Keratinocyte (primary cell): ENCODE measurements around the gene GFRA4. TPM values are rescaled to one million over a fixed set of nuclear protein-coding genes. Genes with fewer than 3 reads are reported as not detected.

Source experiments
- DNase-seq: peaks from one replicate; pipeline ENCODE4 v3.0.0-alpha.2; 2011; ENCODE audit warnings: low read depth, missing footprints, low spot score
- FAIRE-seq: peaks from 2 replicates; lab custom pipeline; 2011; peaks lifted over from hg19 to GRCh38; lab: Jason Lieb, UNC
- H2AFZ ChIP-seq: 2 replicates; pipeline ENCODE4 v1.6.0; 2012; ENCODE audit warnings: low read length, control low read depth, inconsistent platforms; ENCODE audit not compliant: control insufficient read depth
- H3K27ac ChIP-seq: 2 replicates; pipeline ENCODE4 v1.5.1; 2011; ENCODE audit warnings: low read length; ENCODE audit not compliant: control insufficient read depth, insufficient read depth
- H3K27me3 ChIP-seq: 3 replicates; pipeline ENCODE4 v1.6.0; 2011; ENCODE audit warnings: low read length; ENCODE audit not compliant: control insufficient read depth, insufficient read depth; ENCODE audit errors: extremely low read depth
- H3K36me3 ChIP-seq, 2 experiments: 2 replicates in 1 of 2; 3 replicates in 1 of 2; pipeline ENCODE4 v1.5.1; 2011; ENCODE audit warnings: low read length in 2 of 2, mild to moderate bottlenecking in 1 of 2; ENCODE audit not compliant: control insufficient read depth in 2 of 2, insufficient read depth in 2 of 2; ENCODE audit errors: extremely low read depth in 1 of 2
- H3K4me1 ChIP-seq: 3 replicates; pipeline ENCODE4 v1.5.1; 2011; ENCODE audit warnings: low read length; ENCODE audit not compliant: control insufficient read depth, insufficient read depth; ENCODE audit errors: extremely low read depth
- H3K4me2 ChIP-seq: 3 replicates; pipeline ENCODE4 v1.6.0; 2011; ENCODE audit warnings: low read depth, low read length; ENCODE audit not compliant: control insufficient read depth, insufficient read depth; ENCODE audit errors: extremely low read depth
- H3K4me3 ChIP-seq, 3 experiments: fragments of 200-600 bp in 1 of 3; sonication (generic) in 1 of 3; 2 replicates in 2 of 3; 3 replicates in 1 of 3; pipeline ENCODE4 v1.5.1; 2011 to 2016; ENCODE audit warnings: low read length in 3 of 3, mild to moderate bottlenecking in 3 of 3, control low read depth in 2 of 3, inconsistent platforms in 1 of 3, low read depth in 1 of 3, mixed read lengths in 1 of 3, mixed run types in 1 of 3, moderate library complexity in 1 of 3; ENCODE audit not compliant: control insufficient read depth in 2 of 3, insufficient read depth in 2 of 3; ENCODE audit errors: extremely low read depth in 1 of 3
- H3K79me2 ChIP-seq: 2 replicates; pipeline ENCODE4 v1.6.0; 2012; ENCODE audit warnings: low read length; ENCODE audit not compliant: control insufficient read depth, insufficient read depth
- H3K9ac ChIP-seq: 3 replicates; pipeline ENCODE4 v1.6.0; 2011; ENCODE audit warnings: low read length; ENCODE audit not compliant: control insufficient read depth, insufficient read depth; ENCODE audit errors: extremely low read depth
- H3K9me1 ChIP-seq: 3 replicates; pipeline ENCODE4 v1.6.0; 2011; ENCODE audit warnings: low read length; ENCODE audit not compliant: control insufficient read depth, insufficient read depth; ENCODE audit errors: extremely low read depth
- H3K9me3 ChIP-seq: 2 replicates; pipeline ENCODE4 v1.5.1; 2012; ENCODE audit warnings: low read depth, low read length; ENCODE audit not compliant: control insufficient read depth
- H4K20me1 ChIP-seq: 3 replicates; pipeline ENCODE4 v1.6.0; 2011; ENCODE audit warnings: low read length; ENCODE audit not compliant: control insufficient read depth, insufficient read depth; ENCODE audit errors: extremely low read depth
- CTCF ChIP-seq, 3 experiments: IDR thresholded peaks in 1 of 3; conservative IDR thresholded peaks in 1 of 3; optimal IDR thresholded peaks in 1 of 3; 2 replicates in 2 of 3; 3 replicates in 1 of 3; pipeline versions ENCODE3 to v1.5.1; 2011; ENCODE audit warnings: low read length in 3 of 3, mild to moderate bottlenecking in 3 of 3, moderate library complexity in 2 of 3, control low read depth in 1 of 3, inconsistent platforms in 1 of 3; ENCODE audit not compliant: insufficient read depth in 2 of 3; ENCODE audit errors: extremely low read depth in 1 of 3
- EZH2 ChIP-seq: IDR thresholded peaks from one replicate; pipeline ENCODE4 v1.6.1; 2012; ENCODE audit warnings: inconsistent platforms, mild to moderate bottlenecking, low read length, moderate library complexity
- dilution Hi-C: fragments of 300-500 bp; cut with MboI; formaldehyde crosslinking; loops from one replicate; pipeline ENCODE4 v1.7.0; 2020; ENCODE audit warnings: low sequenced_read_pairs; ENCODE audit not compliant: extremely low pct_ligation_motif_present
- polyA plus RNA-seq, 5 experiments: library from polyadenylated mRNA; depleted of rRNA in 3 of 5; stranded (reverse) in 3 of 5; stranded (forward) in 1 of 5; unstranded in 1 of 5; fragments of >200 nt; gene quantifications; 1 replicate in 1 of 5; 2 replicates in 3 of 5; 3 replicates in 1 of 5; pipeline versions ENCODE4 v1.2.1 to v1.2.3, GENCODE V29; 2011 to 2012; ENCODE audit warnings: missing spikeins in 2 of 5, low read depth in 1 of 5, low replicate concordance in 1 of 5

GFRA4 gene
- polyA plus RNA-seq, 1 donor (not counting 4 experiments of a cell fraction or from before 2014, with no cell fraction given) = not detected

GRCh38 chr20:3622406-3622805 is 40.8 kb downstream of the GFRA4 start:
- no peaks in the 10 kb centered on the region for H3K27me3 ChIP-seq
- no peak overlapping the region for H3K9ac ChIP-seq
- no peak overlapping the region for H3K4me2 ChIP-seq
- no peaks in the 10 kb centered on the region for H3K4me1 ChIP-seq
- no peaks in the 10 kb centered on the region for H3K9me1 ChIP-seq
- H3K79me2 ChIP-seq = no peaks in the 10 kb centered on the region
- dilution Hi-C loops = no loop called here
- no peaks in the 10 kb centered on the region for H3K9me3 ChIP-seq
- peaks cover 0 to 5% of the 10 kb centered on the region in 2 experiments for H3K36me3 ChIP-seq
- no peak overlapping the region for H3K4me3 ChIP-seq
- H3K27ac ChIP-seq = no peak overlapping the region
- DNase-seq = no peak
- no peak overlapping the region for H2AFZ ChIP-seq
- TF ChIP-seq CTCF (optimal IDR thresholded peaks at IDR 0.05 in 1 of 3, IDR thresholded peaks at IDR 0.05 in 1 of 3, conservative IDR thresholded peaks at IDR 0.05 in 1 of 3; ENCODE audit: extremely low read depth in 1 of 3, insufficient read depth in 2 of 3, low read length in 3 of 3) (no peak), EZH2 (no peak)
- no peaks in the 10 kb centered on the region for H4K20me1 ChIP-seq
- no peak for FAIRE-seq

DNA sequence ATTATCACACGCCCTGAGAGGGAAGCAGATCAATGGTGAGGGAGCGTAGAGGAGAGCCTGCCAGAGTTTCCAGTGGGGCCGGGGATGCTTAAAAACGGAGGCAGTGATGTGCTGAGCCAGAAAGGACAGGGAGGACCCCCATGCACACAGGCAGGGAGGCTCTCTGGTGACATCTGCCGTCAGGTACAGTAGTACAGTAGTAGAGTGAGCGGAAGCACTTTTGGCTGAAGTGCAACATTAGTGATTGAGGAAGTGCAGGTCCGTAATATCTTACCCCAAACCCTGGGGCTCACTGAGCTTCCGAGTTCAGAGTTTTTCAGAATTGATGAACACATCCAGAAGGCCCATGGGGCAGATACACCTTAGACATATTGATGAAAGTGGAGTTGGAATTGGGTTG is 42.1 kb downstream of the GFRA4 start:
- Histone ChIP-seq H4K20me1 (no peaks in the 10 kb centered on the region), H3K9me1 (no peaks in the 10 kb centered on the region), H3K9ac (no peak overlapping the region), H3K4me2 (no peak overlapping the region), H3K4me1 (no peaks in the 10 kb centered on the region), H3K79me2 (no peaks in the 10 kb centered on the region), H3K27ac (no peak overlapping the region), H3K9me3 (no peaks in the 10 kb centered on the region), H3K36me3 (peaks cover 4 to 6% of the 10 kb centered on the region in 2 experiments), H3K4me3 (no peak overlapping the region), H2AFZ (no peak overlapping the region), H3K27me3 (no peaks in the 10 kb centered on the region)
- dilution Hi-C loops = no loop called here
- DNase-seq = no peak
- TF ChIP-seq CTCF (optimal IDR thresholded peaks at IDR 0.05 in 1 of 3, IDR thresholded peaks at IDR 0.05 in 1 of 3, conservative IDR thresholded peaks at IDR 0.05 in 1 of 3; ENCODE audit: extremely low read depth in 1 of 3, insufficient read depth in 2 of 3, low read length in 3 of 3) = no peak
- TF ChIP-seq EZH2 = no peak
- no peak for FAIRE-seq
